ENCODE results near the gene HSD17B4.

The HSD17B4 gene

DNA sequence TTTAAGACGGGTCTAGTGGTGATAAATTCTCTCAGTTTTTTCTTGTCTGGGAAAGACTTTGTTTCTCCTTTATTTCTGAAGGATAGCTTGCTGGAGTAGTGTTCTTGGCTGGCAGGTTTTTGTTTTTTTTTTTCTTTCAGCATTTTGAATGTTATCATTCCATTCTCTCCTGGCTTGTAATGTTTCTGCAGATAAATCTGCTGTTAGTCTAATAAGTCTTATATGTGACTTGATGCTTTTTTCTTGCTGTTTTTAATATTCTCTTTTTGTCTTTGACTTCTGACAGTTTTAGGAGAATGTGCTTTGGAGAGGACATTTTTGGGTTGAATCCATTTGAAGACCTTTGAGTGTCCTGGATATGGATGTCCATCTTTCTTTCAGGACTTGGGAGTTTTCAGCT, 16.0 kb downstream of the HSD17B4 start:
- TF ChIP-seq ZFP30 (CRISPR knock-in tag; IDR thresholded peaks at IDR 0.05), result no peak
- no peak for TF ChIP-seq CSDC2 (CRISPR knock-in tag; IDR thresholded peaks at IDR 0.05)
- TF ChIP-seq, protein P1, sequence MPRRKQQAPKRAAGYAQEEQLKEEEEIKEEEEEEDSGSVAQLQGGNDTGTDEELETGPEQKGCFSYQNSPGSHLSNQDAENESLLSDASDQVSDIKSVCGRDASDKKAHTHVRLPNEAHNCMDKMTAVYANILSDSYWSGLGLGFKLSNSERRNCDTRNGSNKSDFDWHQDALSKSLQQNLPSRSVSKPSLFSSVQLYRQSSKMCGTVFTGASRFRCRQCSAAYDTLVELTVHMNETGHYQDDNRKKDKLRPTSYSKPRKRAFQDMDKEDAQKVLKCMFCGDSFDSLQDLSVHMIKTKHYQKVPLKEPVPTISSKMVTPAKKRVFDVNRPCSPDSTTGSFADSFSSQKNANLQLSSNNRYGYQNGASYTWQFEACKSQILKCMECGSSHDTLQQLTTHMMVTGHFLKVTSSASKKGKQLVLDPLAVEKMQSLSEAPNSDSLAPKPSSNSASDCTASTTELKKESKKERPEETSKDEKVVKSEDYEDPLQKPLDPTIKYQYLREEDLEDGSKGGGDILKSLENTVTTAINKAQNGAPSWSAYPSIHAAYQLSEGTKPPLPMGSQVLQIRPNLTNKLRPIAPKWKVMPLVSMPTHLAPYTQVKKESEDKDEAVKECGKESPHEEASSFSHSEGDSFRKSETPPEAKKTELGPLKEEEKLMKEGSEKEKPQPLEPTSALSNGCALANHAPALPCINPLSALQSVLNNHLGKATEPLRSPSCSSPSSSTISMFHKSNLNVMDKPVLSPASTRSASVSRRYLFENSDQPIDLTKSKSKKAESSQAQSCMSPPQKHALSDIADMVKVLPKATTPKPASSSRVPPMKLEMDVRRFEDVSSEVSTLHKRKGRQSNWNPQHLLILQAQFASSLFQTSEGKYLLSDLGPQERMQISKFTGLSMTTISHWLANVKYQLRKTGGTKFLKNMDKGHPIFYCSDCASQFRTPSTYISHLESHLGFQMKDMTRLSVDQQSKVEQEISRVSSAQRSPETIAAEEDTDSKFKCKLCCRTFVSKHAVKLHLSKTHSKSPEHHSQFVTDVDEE (CRISPR knock-in tag; IDR thresholded peaks at IDR 0.05), result no peak
- no peak for TF ChIP-seq ZC3H10 (CRISPR knock-in tag; IDR thresholded peaks at IDR 0.05)
- TF ChIP-seq PPARA (CRISPR knock-in tag; IDR thresholded peaks at IDR 0.05; ENCODE audit: borderline replicate concordance), result no peak
- no peak for TF ChIP-seq ISL1 (CRISPR knock-in tag; IDR thresholded peaks at IDR 0.05)
- TF ChIP-seq RARB (CRISPR knock-in tag; IDR thresholded peaks at IDR 0.05), result no peak
- no peak for TF ChIP-seq TOX (CRISPR knock-in tag; IDR thresholded peaks at IDR 0.05; ENCODE audit: borderline replicate concordance)
- TF ChIP-seq, protein P2, sequence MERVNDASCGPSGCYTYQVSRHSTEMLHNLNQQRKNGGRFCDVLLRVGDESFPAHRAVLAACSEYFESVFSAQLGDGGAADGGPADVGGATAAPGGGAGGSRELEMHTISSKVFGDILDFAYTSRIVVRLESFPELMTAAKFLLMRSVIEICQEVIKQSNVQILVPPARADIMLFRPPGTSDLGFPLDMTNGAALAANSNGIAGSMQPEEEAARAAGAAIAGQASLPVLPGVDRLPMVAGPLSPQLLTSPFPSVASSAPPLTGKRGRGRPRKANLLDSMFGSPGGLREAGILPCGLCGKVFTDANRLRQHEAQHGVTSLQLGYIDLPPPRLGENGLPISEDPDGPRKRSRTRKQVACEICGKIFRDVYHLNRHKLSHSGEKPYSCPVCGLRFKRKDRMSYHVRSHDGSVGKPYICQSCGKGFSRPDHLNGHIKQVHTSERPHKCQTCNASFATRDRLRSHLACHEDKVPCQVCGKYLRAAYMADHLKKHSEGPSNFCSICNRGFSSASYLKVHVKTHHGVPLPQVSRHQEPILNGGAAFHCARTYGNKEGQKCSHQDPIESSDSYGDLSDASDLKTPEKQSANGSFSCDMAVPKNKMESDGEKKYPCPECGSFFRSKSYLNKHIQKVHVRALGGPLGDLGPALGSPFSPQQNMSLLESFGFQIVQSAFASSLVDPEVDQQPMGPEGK (CRISPR knock-in tag; IDR thresholded peaks at IDR 0.05; ENCODE audit: borderline replicate concordance), result no peak
- TF ChIP-seq ARNTL (CRISPR knock-in tag; IDR thresholded peaks at IDR 0.05; ENCODE audit: borderline replicate concordance, low read depth), result no peak
- TF ChIP-seq ESRRG (CRISPR knock-in tag; IDR thresholded peaks at IDR 0.05), result no peak
- no peak for TF ChIP-seq ZNF70 (CRISPR knock-in tag; IDR thresholded peaks at IDR 0.05)
- TF ChIP-seq, protein P3, sequence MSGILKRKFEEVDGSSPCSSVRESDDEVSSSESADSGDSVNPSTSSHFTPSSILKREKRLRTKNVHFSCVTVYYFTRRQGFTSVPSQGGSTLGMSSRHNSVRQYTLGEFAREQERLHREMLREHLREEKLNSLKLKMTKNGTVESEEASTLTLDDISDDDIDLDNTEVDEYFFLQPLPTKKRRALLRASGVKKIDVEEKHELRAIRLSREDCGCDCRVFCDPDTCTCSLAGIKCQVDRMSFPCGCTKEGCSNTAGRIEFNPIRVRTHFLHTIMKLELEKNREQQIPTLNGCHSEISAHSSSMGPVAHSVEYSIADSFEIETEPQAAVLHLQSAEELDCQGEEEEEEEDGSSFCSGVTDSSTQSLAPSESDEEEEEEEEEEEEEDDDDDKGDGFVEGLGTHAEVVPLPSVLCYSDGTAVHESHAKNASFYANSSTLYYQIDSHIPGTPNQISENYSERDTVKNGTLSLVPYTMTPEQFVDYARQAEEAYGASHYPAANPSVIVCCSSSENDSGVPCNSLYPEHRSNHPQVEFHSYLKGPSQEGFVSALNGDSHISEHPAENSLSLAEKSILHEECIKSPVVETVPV (CRISPR knock-in tag; IDR thresholded peaks at IDR 0.05), result no peak
- no peak for TF ChIP-seq BACH2 (CRISPR knock-in tag; IDR thresholded peaks at IDR 0.05; ENCODE audit: borderline replicate concordance)
- TF ChIP-seq ZFP3 (CRISPR knock-in tag; IDR thresholded peaks at IDR 0.05), result no peak
- TF ChIP-seq, protein P4, sequence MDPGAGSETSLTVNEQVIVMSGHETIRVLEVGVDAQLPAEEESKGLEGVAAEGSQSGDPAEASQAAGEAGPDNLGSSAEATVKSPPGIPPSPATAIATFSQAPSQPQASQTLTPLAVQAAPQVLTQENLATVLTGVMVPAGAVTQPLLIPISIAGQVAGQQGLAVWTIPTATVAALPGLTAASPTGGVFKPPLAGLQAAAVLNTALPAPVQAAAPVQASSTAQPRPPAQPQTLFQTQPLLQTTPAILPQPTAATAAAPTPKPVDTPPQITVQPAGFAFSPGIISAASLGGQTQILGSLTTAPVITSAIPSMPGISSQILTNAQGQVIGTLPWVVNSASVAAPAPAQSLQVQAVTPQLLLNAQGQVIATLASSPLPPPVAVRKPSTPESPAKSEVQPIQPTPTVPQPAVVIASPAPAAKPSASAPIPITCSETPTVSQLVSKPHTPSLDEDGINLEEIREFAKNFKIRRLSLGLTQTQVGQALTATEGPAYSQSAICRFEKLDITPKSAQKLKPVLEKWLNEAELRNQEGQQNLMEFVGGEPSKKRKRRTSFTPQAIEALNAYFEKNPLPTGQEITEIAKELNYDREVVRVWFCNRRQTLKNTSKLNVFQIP (CRISPR knock-in tag; IDR thresholded peaks at IDR 0.05; ENCODE audit: borderline replicate concordance, low read depth), result no peak
- TF ChIP-seq, protein P5, sequence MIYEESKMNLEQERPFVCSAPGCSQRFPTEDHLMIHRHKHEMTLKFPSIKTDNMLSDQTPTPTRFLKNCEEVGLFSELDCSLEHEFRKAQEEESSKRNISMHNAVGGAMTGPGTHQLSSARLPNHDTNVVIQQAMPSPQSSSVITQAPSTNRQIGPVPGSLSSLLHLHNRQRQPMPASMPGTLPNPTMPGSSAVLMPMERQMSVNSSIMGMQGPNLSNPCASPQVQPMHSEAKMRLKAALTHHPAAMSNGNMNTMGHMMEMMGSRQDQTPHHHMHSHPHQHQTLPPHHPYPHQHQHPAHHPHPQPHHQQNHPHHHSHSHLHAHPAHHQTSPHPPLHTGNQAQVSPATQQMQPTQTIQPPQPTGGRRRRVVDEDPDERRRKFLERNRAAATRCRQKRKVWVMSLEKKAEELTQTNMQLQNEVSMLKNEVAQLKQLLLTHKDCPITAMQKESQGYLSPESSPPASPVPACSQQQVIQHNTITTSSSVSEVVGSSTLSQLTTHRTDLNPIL (CRISPR knock-in tag; IDR thresholded peaks at IDR 0.05; ENCODE audit: low read depth), result no peak
- TF ChIP-seq GLIS3 (CRISPR knock-in tag; IDR thresholded peaks at IDR 0.05), result no peak
- TF ChIP-seq TCF4 (CRISPR knock-in tag; IDR thresholded peaks at IDR 0.05; ENCODE audit: borderline replicate concordance), result no peak
- no peak for TF ChIP-seq ZNF8 (CRISPR knock-in tag; IDR thresholded peaks at IDR 0.05)
- ATAC-seq, result no peak

DNA sequence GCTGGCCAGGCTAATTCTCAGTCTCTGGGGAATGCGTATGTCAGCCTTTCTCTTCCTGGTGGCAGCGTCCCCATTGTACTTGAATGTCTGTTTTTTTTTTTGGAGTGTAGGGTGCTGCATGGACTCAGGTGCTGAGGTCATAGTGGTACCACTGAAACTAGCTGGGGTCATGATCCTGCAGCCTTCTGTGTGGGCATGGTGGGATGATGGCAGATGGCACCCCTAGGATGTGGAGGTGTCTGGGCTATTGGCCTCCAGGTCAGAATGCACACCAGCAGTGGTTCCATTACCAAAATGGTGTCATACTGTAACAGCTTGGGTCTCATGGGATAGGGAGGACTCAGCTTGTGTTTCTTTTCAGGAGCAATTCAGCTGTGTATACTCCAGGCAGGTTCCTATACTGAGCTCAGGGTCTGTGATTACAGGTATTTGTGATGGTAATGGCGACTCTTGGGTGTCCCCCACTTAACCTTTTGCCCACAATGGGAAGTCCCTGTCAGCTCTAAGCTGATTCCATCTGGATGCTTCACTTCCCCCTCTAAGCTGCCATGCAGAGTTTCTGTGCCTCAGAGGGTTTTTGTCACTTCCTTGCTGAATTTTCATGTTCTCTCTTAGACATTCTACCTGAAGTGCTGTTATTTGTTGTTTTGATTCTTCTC, 17.9 kb downstream of the HSD17B4 start:
- TF ChIP-seq, protein P5 (CRISPR knock-in tag; IDR thresholded peaks at IDR 0.05; ENCODE audit: low read depth), result no peak
- TF ChIP-seq OSR1 (CRISPR knock-in tag; IDR thresholded peaks at IDR 0.05), result no peak
- no peak for ATAC-seq

Measured in SK-N-SH treated with all-trans-retinoic acid at 6 μM for 48 hours (cell line).